Mesenchymal stem cell (in vitro differentiated cells and primary cell): Measurements from ENCODE around the gene INS.

Experiments used
- DNase-seq: peaks from one replicate; pipeline ENCODE4 v3.0.0-alpha.2; 2013
- H2AFZ ChIP-seq: one replicate; pipeline ENCODE4 v1.6.1; 2013; ENCODE audit warnings: low read depth, mild to moderate bottlenecking, control low read depth, inconsistent platforms, low read length, moderate library complexity
- H2AK5ac ChIP-seq: 2 replicates; pipeline ENCODE4 v1.6.1; 2013; ENCODE audit warnings: low read length, moderate library complexity, mild to moderate bottlenecking, inconsistent platforms; ENCODE audit not compliant: severe bottlenecking
- H2BK120ac ChIP-seq: one replicate; pipeline ENCODE4 v1.6.1; 2013; ENCODE audit warnings: low read depth, mild to moderate bottlenecking, inconsistent platforms, low read length, moderate library complexity
- H2BK12ac ChIP-seq, 2 experiments: one replicate each; pipeline ENCODE4 v1.6.1; 2013; ENCODE audit warnings: inconsistent platforms in 2 of 2, low read length in 2 of 2, mild to moderate bottlenecking in 2 of 2, moderate library complexity in 2 of 2, control low read depth in 1 of 2
- H2BK15ac ChIP-seq: one replicate; pipeline ENCODE4 v1.6.1; 2013; ENCODE audit warnings: mild to moderate bottlenecking, low read depth, inconsistent platforms; ENCODE audit not compliant: poor library complexity, severe bottlenecking
- H2BK5ac ChIP-seq: 2 replicates; pipeline ENCODE4 v1.6.1; 2013; ENCODE audit warnings: low read depth, mild to moderate bottlenecking, low read length, control low read depth, inconsistent platforms; ENCODE audit not compliant: poor library complexity, severe bottlenecking
- H3K14ac ChIP-seq, 2 experiments: one replicate each; pipeline ENCODE4 v1.6.1; 2013; ENCODE audit warnings: inconsistent platforms in 2 of 2, low read length in 2 of 2, control low read depth in 1 of 2, mild to moderate bottlenecking in 1 of 2, moderate library complexity in 1 of 2
- H3K18ac ChIP-seq, 2 experiments: one replicate each; pipeline ENCODE4 v1.6.1; 2013; ENCODE audit warnings: inconsistent platforms in 2 of 2, low read length in 2 of 2, control low read depth in 1 of 2, low read depth in 1 of 2, mild to moderate bottlenecking in 1 of 2
- H3K23ac ChIP-seq, 2 experiments: one replicate each; pipeline ENCODE4 v1.6.1; 2013; ENCODE audit warnings: inconsistent platforms in 2 of 2, low read length in 2 of 2, mild to moderate bottlenecking in 2 of 2, moderate library complexity in 2 of 2, control low read depth in 1 of 2
- H3K27ac ChIP-seq: 2 replicates; pipeline ENCODE4 v1.5.1; 2013; ENCODE audit warnings: mild to moderate bottlenecking, moderate library complexity, low read length, control low read depth, inconsistent platforms; ENCODE audit not compliant: poor library complexity, severe bottlenecking
- H3K27me3 ChIP-seq, 2 experiments: 2 replicates each; pipeline versions ENCODE4 v1.6.1 to v1.7.0; 2013; ENCODE audit warnings: low read length in 2 of 2, mild to moderate bottlenecking in 2 of 2, moderate library complexity in 2 of 2, control low read depth in 1 of 2, inconsistent platforms in 1 of 2; ENCODE audit not compliant: control insufficient read depth in 1 of 2, insufficient read depth in 1 of 2
- H3K36me3 ChIP-seq, 2 experiments: 2 replicates each; pipeline versions ENCODE4 v1.6.1 to v1.7.0; 2013; ENCODE audit warnings: low read length in 2 of 2, control low read depth in 1 of 2, inconsistent platforms in 1 of 2, low read depth in 1 of 2, mild to moderate bottlenecking in 1 of 2; ENCODE audit not compliant: insufficient read depth in 2 of 2, control insufficient read depth in 1 of 2
- H3K4ac ChIP-seq, 2 experiments: one replicate each; pipeline ENCODE4 v1.6.1; 2013; ENCODE audit warnings: inconsistent platforms in 2 of 2, low read length in 2 of 2, mild to moderate bottlenecking in 2 of 2, moderate library complexity in 2 of 2, control low read depth in 1 of 2, low read depth in 1 of 2
- H3K4me1 ChIP-seq: 2 replicates; pipeline ENCODE4 v1.6.1; 2013; ENCODE audit warnings: low read depth, low read length, control low read depth; ENCODE audit not compliant: control insufficient read depth, insufficient read depth
- H3K4me2 ChIP-seq: 2 replicates; pipeline ENCODE4 v1.6.1; 2013; ENCODE audit warnings: low read length, mild to moderate bottlenecking, inconsistent platforms; ENCODE audit not compliant: poor library complexity, severe bottlenecking
- H3K4me3 ChIP-seq, 2 experiments: 2 replicates each; pipeline versions ENCODE4 v1.5.1 to v1.7.0; 2013; ENCODE audit warnings: low read length in 2 of 2, mild to moderate bottlenecking in 2 of 2, control low read depth in 1 of 2, low read depth in 1 of 2; ENCODE audit not compliant: insufficient read depth in 1 of 2
- H3K79me1 ChIP-seq: replicated peaks from 2 replicates; pipeline ENCODE4 v1.6.1; 2013; ENCODE audit warnings: mild to moderate bottlenecking, control low read depth, low read length, inconsistent platforms; ENCODE audit not compliant: poor library complexity, severe bottlenecking
- H3K9ac ChIP-seq: 2 replicates; pipeline ENCODE4 v1.7.0; 2013; ENCODE audit warnings: mild to moderate bottlenecking, low read length, moderate library complexity
- H3K9me3 ChIP-seq: 2 replicates; pipeline ENCODE4 v1.7.0; 2013; ENCODE audit warnings: mild to moderate bottlenecking, low read length; ENCODE audit not compliant: control insufficient read depth
- H4K8ac ChIP-seq: one replicate; pipeline ENCODE4 v1.6.1; 2013; ENCODE audit warnings: inconsistent platforms, mild to moderate bottlenecking, low read length, moderate library complexity
- H4K91ac ChIP-seq: one replicate; pipeline ENCODE4 v1.6.1; 2013; ENCODE audit warnings: mild to moderate bottlenecking, low read length, inconsistent platforms
- WGBS: methylation state at CpG from one replicate; pipeline ENCODE4 v1.1.7; 2013; ENCODE audit warnings: mixed read lengths; 5-methylcytosine and 5-hydroxymethylcytosine counted together

Gene INS

DNA sequence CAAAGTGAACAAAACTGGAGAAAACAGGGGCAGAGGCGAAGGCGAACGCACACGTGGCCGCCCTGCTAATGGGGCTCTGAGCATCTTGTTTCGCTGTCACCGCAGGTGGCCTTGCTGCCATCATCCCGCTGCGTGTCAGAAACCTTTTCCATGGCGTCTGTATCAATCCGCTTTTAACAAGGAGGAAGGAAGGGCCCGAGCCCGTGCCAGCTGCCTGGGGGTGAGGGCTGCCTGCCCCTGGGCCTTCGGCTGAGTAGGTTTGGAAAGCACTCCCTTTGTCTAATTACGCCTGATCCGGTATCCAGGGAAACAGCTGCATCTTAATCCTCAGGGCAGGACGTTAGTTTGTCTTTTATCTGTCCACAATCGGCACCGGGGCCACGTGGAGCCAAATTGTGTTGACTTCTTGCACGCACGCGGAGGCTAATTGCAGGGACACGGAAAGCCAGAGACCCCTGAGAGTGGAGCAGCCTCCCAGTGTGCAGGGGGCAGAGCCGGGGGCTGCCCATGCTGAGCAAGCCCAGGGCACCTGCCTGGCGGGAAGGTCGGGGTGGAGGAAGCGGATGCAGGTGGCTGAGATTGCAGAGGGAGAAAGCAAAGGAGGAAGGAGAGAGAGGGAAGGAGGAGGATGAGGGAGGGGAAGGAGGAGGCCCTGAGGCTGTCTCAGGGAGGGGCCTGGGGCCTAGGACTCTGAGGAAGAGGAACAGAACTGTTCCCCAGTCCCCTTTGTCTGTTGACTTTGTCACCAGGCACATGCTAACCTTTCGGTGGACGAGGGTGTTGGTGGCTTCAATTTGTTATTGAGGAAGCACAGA, 29.9 kb upstream of the INS start:
- Histone ChIP-seq H3K27ac (no peak overlapping the region), H3K18ac (no peak overlapping the region), H2BK15ac (no peak overlapping the region), H2BK120ac (no peak overlapping the region), H2AK5ac (no peak overlapping the region), H3K36me3 (no peaks in the 10 kb centered on the region), H3K14ac (no peak overlapping the region), H3K4me3 (no peak overlapping the region), H2AFZ (no peak overlapping the region), H2BK12ac (no peak overlapping the region), H4K91ac (no peak overlapping the region), H3K9me3 (no peaks in the 10 kb centered on the region), H4K8ac (no peak overlapping the region), H3K9ac (no peak overlapping the region), H3K79me1 (no peaks in the 10 kb centered on the region), H3K4me2 (no peak overlapping the region), H2BK5ac (no peak overlapping the region), H3K4ac (no peak overlapping the region), H3K23ac (no peak overlapping the region), H3K4me1 (peaks cover 7% of the 10 kb centered on the region), H3K27me3 (peaks cover 10 to 82% of the 10 kb centered on the region in 2 experiments)
- DNase-seq = no peak
- 79% methylated on average over 30 of the region's 30 CpGs for WGBS

- H3K27me3 ChIP-seq = peaks cover 10 to 81% of the 10 kb centered on the region in 2 experiments
- no peak overlapping the region for H3K23ac ChIP-seq
- H2AFZ ChIP-seq = no peak overlapping the region
- no peak overlapping the region for H3K27ac ChIP-seq
- H3K9ac ChIP-seq = no peak overlapping the region
- H2BK120ac ChIP-seq = no peak overlapping the region
- peaks cover 7% of the 10 kb centered on the region for H3K4me1 ChIP-seq
- no peak overlapping the region for H4K8ac ChIP-seq
- H4K91ac ChIP-seq = no peak overlapping the region
- no peak overlapping the region for H2AK5ac ChIP-seq
- no peak overlapping the region for H3K4me3 ChIP-seq
- H3K14ac ChIP-seq = no peak overlapping the region
- H3K9me3 ChIP-seq = no peaks in the 10 kb centered on the region
- H3K4ac ChIP-seq = no peak overlapping the region
- H3K18ac ChIP-seq = no peak overlapping the region
- WGBS = 82% methylated on average over 29 of the region's 29 CpGs
- no peak overlapping the region for H2BK5ac ChIP-seq
- H3K4me2 ChIP-seq = no peak overlapping the region
- H3K36me3 ChIP-seq = no peaks in the 10 kb centered on the region
- no peaks in the 10 kb centered on the region for H3K79me1 ChIP-seq
- no peak overlapping the region for H2BK12ac ChIP-seq
- H2BK15ac ChIP-seq = no peak overlapping the region
- no peak for DNase-seq
Observed at GRCh38 chr11:2189938-2190656, 29.1 kb upstream of the INS start.

GRCh38 chr11:2188745-2189144, 27.7 kb upstream of the INS start:
- no peaks in the 10 kb centered on the region for H3K36me3 ChIP-seq
- no peak overlapping the region for H2BK12ac ChIP-seq
- no peak overlapping the region for H2BK120ac ChIP-seq
- 89% methylated on average over 19 of the region's 19 CpGs for WGBS
- no peak overlapping the region for H3K23ac ChIP-seq
- H3K4me1 ChIP-seq = peaks cover 3% of the 10 kb centered on the region
- no peak overlapping the region for H4K8ac ChIP-seq
- H2BK15ac ChIP-seq = no peak overlapping the region
- DNase-seq = no peak
- no peak overlapping the region for H3K4ac ChIP-seq
- H3K27me3 ChIP-seq = peaks cover 12 to 85% of the 10 kb centered on the region in 2 experiments
- no peak overlapping the region for H4K91ac ChIP-seq
- no peaks in the 10 kb centered on the region for H3K79me1 ChIP-seq
- H3K9me3 ChIP-seq = no peaks in the 10 kb centered on the region
- H2BK5ac ChIP-seq = no peak overlapping the region
- H3K9ac ChIP-seq = no peak overlapping the region
- H3K14ac ChIP-seq = no peak overlapping the region
- no peak overlapping the region for H2AFZ ChIP-seq
- no peak overlapping the region for H3K27ac ChIP-seq
- H3K18ac ChIP-seq = no peak overlapping the region
- H3K4me2 ChIP-seq = no peak overlapping the region
- no peak overlapping the region for H2AK5ac ChIP-seq
- H3K4me3 ChIP-seq = no peak overlapping the region

GRCh38 chr11:2187280-2187707, 26.3 kb upstream of the INS start:
- Histone ChIP-seq H2BK120ac (no peak overlapping the region), H3K27ac (no peak overlapping the region), H2BK5ac (no peak overlapping the region), H2BK15ac (no peak overlapping the region), H4K91ac (peak overlapping the region; percentile 20), H2BK12ac (no peak overlapping the region), H3K9me3 (no peaks in the 10 kb centered on the region), H3K18ac (peak overlapping the region in 1 of 2 experiments; percentile 25), H4K8ac (no peak overlapping the region), H3K14ac (peak overlapping the region in 1 of 2 experiments; percentile 30), H3K4me3 (no peak overlapping the region), H3K4ac (no peak overlapping the region), H3K4me1 (peaks cover 3% of the 10 kb centered on the region), H3K27me3 (peaks cover 12 to 85% of the 10 kb centered on the region in 2 experiments), H3K4me2 (no peak overlapping the region), H2AK5ac (no peak overlapping the region), H2AFZ (no peak overlapping the region), H3K36me3 (no peaks in the 10 kb centered on the region), H3K23ac (peak overlapping the region in 1 of 2 experiments; percentile 62), H3K9ac (no peak overlapping the region), H3K79me1 (no peaks in the 10 kb centered on the region)
- DNase-seq = no peak
- 93% methylated on average over 7 of the region's 7 CpGs for WGBS
